ENCODE data around the gene ZCCHC8. TPM values are rescaled to one million over a fixed set of nuclear protein-coding genes. Genes with fewer than 3 reads are reported as not detected.
"Not testable (repeated sequence)": the region's sequence is repeated elsewhere in the genome, so short reads cannot be mapped to it uniquely, and the experiment has no call there.

The ZCCHC8 gene
- total RNA-seq, 2 donors from 2014 or later, result 7.3 to 16.6 TPM

DNA sequence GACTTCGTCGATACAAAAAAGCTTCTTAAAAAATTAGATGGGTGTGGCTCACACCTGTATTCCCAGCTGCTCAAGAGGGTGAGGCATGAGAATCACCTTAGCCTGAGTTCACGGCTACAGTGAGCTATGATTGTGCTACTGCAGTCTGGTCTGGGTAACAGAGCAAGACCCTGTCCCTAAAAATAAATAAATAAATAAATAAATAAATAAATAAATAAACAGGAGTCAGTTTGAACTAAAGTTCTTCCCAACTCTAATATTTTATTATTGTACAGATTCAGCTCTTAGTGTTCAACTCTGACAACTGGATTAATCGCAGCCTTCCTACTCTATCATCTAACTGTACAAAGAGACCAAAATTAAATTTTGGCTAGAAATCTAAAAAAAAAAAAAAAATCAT lies 65.5 kb downstream of the ZCCHC8 start:
- Histone ChIP-seq H3K27me3 (no peaks in the 10 kb centered on the region), H3K9me3 (no peaks in the 10 kb centered on the region), H3K36me3 (replicated peaks in 1 of 2; ENCODE audit: insufficient read depth in 1 of 2, low read depth in 2 of 2) (no peaks in the 10 kb centered on the region), H3K4me3 (no peak overlapping the region), H3K4me1 (peaks cover 7% of the 10 kb centered on the region), H3K27ac (no peak overlapping the region)
- intact Hi-C loops (cut with DNase I), result no loop called here
- WGBS, 2 donors, result 88 to 92% methylated on average over 4 of the region's 4 CpGs
- DNase-seq, result no peak
- no peak for TF ChIP-seq POLR2A (IDR thresholded peaks at IDR 0.05)
- no peak for TF ChIP-seq CTCF (IDR thresholded peaks at IDR 0.05)
- ATAC-seq, result no peak

DNA sequence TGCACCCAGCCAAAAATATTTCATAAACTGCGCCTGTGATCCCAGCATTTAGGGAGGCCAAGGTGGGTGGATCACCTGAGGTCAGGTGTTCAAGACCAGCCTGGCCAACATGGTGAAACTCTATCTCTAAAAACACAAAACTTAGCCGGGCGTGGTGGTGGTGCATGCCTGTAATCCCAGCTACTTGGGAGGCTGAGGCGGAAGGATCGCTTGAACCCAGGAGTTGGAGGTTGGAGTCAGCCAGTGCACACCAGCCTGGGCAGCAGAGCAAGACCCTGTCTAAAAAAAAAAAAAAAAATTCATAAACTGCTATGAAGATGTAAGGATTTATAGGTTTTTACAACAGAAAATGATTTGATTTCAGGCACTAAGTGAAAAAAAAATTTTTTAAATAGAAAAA lies 71.7 kb downstream of the ZCCHC8 start:
- WGBS, 2 donors, result 88 to 95% methylated on average over 5 of the region's 5 CpGs
- DNase-seq; intact Hi-C loops (cut with DNase I); H3K36me3 ChIP-seq (replicated peaks in 1 of 2; ENCODE audit: insufficient read depth in 1 of 2, low read depth in 2 of 2); H3K27ac ChIP-seq; H3K4me1 ChIP-seq; H3K4me3 ChIP-seq; H3K9me3 ChIP-seq; H3K27me3 ChIP-seq; ATAC-seq: not testable (repeated sequence)

DNA sequence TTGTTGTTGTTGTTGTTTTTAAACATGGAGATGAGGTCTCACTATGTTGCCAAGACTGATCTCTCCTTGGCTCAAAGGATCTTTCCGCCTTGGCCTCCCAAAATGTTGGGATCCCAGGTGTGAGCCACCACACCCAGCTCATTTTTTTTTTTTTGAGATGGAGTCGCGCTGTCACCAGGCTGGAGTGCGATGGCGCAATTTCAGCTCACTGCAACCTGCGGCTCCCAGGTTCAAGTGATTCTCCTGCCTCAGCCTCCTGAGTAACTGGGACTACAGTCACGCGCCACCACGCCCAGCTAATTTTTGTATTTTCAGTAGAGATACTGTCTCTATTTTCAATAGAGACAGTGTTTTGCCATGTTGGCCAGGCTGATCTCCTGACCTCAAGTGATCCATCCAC lies 73.3 kb downstream of the ZCCHC8 start:
- Histone ChIP-seq H3K4me1 (peaks cover 19% of the 10 kb centered on the region), H3K4me3 (no peak overlapping the region), H3K27ac (no peak overlapping the region), H3K36me3 (replicated peaks in 1 of 2; ENCODE audit: insufficient read depth in 1 of 2, low read depth in 2 of 2) (no peaks in the 10 kb centered on the region), H3K27me3 (no peaks in the 10 kb centered on the region), H3K9me3 (no peaks in the 10 kb centered on the region)
- DNase-seq (no peak), ATAC-seq (no peak)
- intact Hi-C loops (cut with DNase I), result no loop called here
- TF ChIP-seq CTCF (IDR thresholded peaks at IDR 0.05) (no peak), POLR2A (IDR thresholded peaks at IDR 0.05) (no peak)
- 98% methylated on average over 9 of the region's 9 CpGs for WGBS, 2 donors

- Histone ChIP-seq H3K27me3 (no peaks in the 10 kb centered on the region), H3K4me1 (peaks cover 39% of the 10 kb centered on the region), H3K27ac (peak overlapping the region; percentile 71 to 99 (median 96)), H3K9me3 (no peaks in the 10 kb centered on the region), H3K4me3 (peak overlapping the region in 1 of 2 donors; percentile 56), H3K36me3 (replicated peaks in 1 of 2; ENCODE audit: insufficient read depth in 1 of 2, low read depth in 2 of 2) (no peaks in the 10 kb centered on the region)
- TF ChIP-seq CTCF (IDR thresholded peaks at IDR 0.05), result no peak
- TF ChIP-seq POLR2A (IDR thresholded peaks at IDR 0.05), result peak in 2 of 3 donors; percentile 37 to 49
- intact Hi-C loops (cut with DNase I), result no loop called here
- 13 to 14% methylated on average over 17 to 21 of the region's 21 CpGs for WGBS, 2 donors
- DNase-seq, result peak in 3 of 4 donors; percentile 19 to 54 (median 37)
- no peak for ATAC-seq
Measured at GRCh38 chr12:122423258-122424165, 77.2 kb downstream of the ZCCHC8 start.

GRCh38 chr12:122422730-122423257 lies 77.9 kb downstream of the ZCCHC8 start:
- peak overlapping the region in 1 of 2 donors; percentile 56 for H3K4me3 ChIP-seq
- peak overlapping the region; percentile 71 to 99 (median 96) for H3K27ac ChIP-seq
- ATAC-seq (peak; percentile 13), DNase-seq (peak; percentile 30 to 43 (median 40))
- no peaks in the 10 kb centered on the region for H3K27me3 ChIP-seq
- intact Hi-C loops (cut with DNase I), result no loop called here
- TF ChIP-seq CTCF (IDR thresholded peaks at IDR 0.05) (no peak), POLR2A (IDR thresholded peaks at IDR 0.05) (no peak)
- peaks cover 47% of the 10 kb centered on the region for H3K4me1 ChIP-seq
- H3K36me3 ChIP-seq (replicated peaks in 1 of 2; ENCODE audit: insufficient read depth in 1 of 2, low read depth in 2 of 2), result no peaks in the 10 kb centered on the region
- H3K9me3 ChIP-seq, result no peaks in the 10 kb centered on the region
- 0 to 1% methylated on average over 18 to 36 of the region's 39 CpGs for WGBS, 2 donors
